Measurements from ENCODE around the gene NOTCH3.

The NOTCH3 gene

GRCh38 chr19:15159251-15159650 lies 41.5 kb downstream of the NOTCH3 start:
- no peak for DNase-seq

GRCh38 chr19:15156391-15156790 lies 44.4 kb downstream of the NOTCH3 start:
- DNase-seq, result no peak

GRCh38 chr19:15155296-15155695 lies 45.5 kb downstream of the NOTCH3 start:
- no peak for DNase-seq

GRCh38 chr19:15154002-15154612 lies 46.7 kb downstream of the NOTCH3 start:
- DNase-seq, result no peak

- DNase-seq, result no peak
Measured at GRCh38 chr19:15149737-15150136, 51.1 kb downstream of the NOTCH3 start.

GRCh38 chr19:15147090-15147489 lies 53.7 kb downstream of the NOTCH3 start:
- no peak for DNase-seq

GRCh38 chr19:15144046-15144646 lies 56.6 kb downstream of the NOTCH3 start:
- DNase-seq, result no peak

GRCh38 chr19:15142313-15142712 lies 58.5 kb downstream of the NOTCH3 start:
- no peak for DNase-seq

- DNase-seq, result no peak
Measured at GRCh38 chr19:15141143-15141542, 59.7 kb downstream of the NOTCH3 start.

GRCh38 chr19:15138427-15138826 lies 62.4 kb downstream of the NOTCH3 start:
- DNase-seq, result no peak

GRCh38 chr19:15137777-15138176 lies 63.0 kb downstream of the NOTCH3 start:
- no peak for DNase-seq

GRCh38 chr19:15136234-15136954 lies 64.4 kb downstream of the NOTCH3 start:
- no peak for DNase-seq

- no peak for DNase-seq
Measured at GRCh38 chr19:15129856-15130585, 70.8 kb downstream of the NOTCH3 start.

- no peak for DNase-seq
Measured at GRCh38 chr19:15128162-15128770, 72.5 kb downstream of the NOTCH3 start.

GRCh38 chr19:15126131-15126910 lies 74.5 kb downstream of the NOTCH3 start:
- no peak for DNase-seq

- DNase-seq, result peak; percentile 89 to 95 (median 94)
Measured at GRCh38 chr19:15125232-15126067, 75.3 kb downstream of the NOTCH3 start.

GRCh38 chr19:15124572-15125231 lies 76.1 kb downstream of the NOTCH3 start:
- no peak for DNase-seq

GRCh38 chr19:15123900-15124299 lies 76.9 kb downstream of the NOTCH3 start:
- DNase-seq, result no peak

- DNase-seq, result no peak
Measured at GRCh38 chr19:15123031-15123890, 77.5 kb downstream of the NOTCH3 start.

All from activated naive CD4-positive, alpha-beta T cell (primary cell).